Fibroblast of lung (primary cell): ENCODE measurements around the gene BCKDHB. TPM values are rescaled to one million over a fixed set of nuclear protein-coding genes. Genes with fewer than 3 reads are reported as not detected.

Source experiments
- DNase-seq, 2 donors: peaks; one replicate each; pipeline versions ENCODE4 v3.0.0 to v3.0.0-alpha.2; 2010; ENCODE audit warnings: low read depth in 2 of 2
- H2AFZ ChIP-seq: 2 replicates; pipeline ENCODE4 v1.5.1; 2012; ENCODE audit warnings: low read length, control low read depth, inconsistent platforms
- H3K27ac ChIP-seq: 2 replicates; pipeline ENCODE4 v1.5.1; 2011; ENCODE audit warnings: low read length, control low read depth; ENCODE audit not compliant: insufficient read depth
- H3K27me3 ChIP-seq: 2 replicates; pipeline ENCODE4 v1.5.1; 2011; ENCODE audit warnings: mild to moderate bottlenecking, low read length; ENCODE audit not compliant: control insufficient read depth, insufficient read depth
- H3K36me3 ChIP-seq: 2 replicates; pipeline ENCODE4 v1.5.1; 2011; ENCODE audit warnings: low read length; ENCODE audit not compliant: control insufficient read depth, insufficient read depth
- H3K4me1 ChIP-seq: 2 replicates; pipeline ENCODE4 v1.5.1; 2011; ENCODE audit warnings: low read length; ENCODE audit not compliant: control insufficient read depth, insufficient read depth; ENCODE audit errors: extremely low read depth
- H3K4me2 ChIP-seq: 2 replicates; pipeline ENCODE4 v1.5.1; 2011; ENCODE audit warnings: low read length, control low read depth; ENCODE audit not compliant: insufficient read depth; ENCODE audit errors: extremely low read depth
- H3K4me3 ChIP-seq, 4 experiments: fragments of 200-600 bp in 1 of 4; sonication (generic) in 1 of 4; replicated peaks in 1 of 4; 2 replicates each; pipeline ENCODE4 v1.5.1; 2011 to 2016; ENCODE audit warnings: low read length in 4 of 4, low read depth in 3 of 4, mild to moderate bottlenecking in 3 of 4, control low read depth in 2 of 4, inconsistent platforms in 1 of 4, mixed read lengths in 1 of 4; ENCODE audit not compliant: insufficient read depth in 1 of 4; ENCODE audit errors: control extremely low read depth in 1 of 4
- H3K79me2 ChIP-seq: 2 replicates; pipeline ENCODE4 v1.5.1; 2012; ENCODE audit warnings: mild to moderate bottlenecking, low read length, inconsistent platforms; ENCODE audit not compliant: control insufficient read depth, insufficient read depth
- H3K9ac ChIP-seq: 2 replicates; pipeline ENCODE4 v1.5.1; 2011; ENCODE audit warnings: mild to moderate bottlenecking, low read length, control low read depth; ENCODE audit not compliant: insufficient read depth
- H3K9me3 ChIP-seq: 2 replicates; pipeline ENCODE4 v1.5.1; 2012; ENCODE audit warnings: low read depth, low read length; ENCODE audit not compliant: control insufficient read depth, insufficient read depth
- H4K20me1 ChIP-seq: 2 replicates; pipeline ENCODE4 v1.5.1; 2011; ENCODE audit warnings: low read length; ENCODE audit not compliant: control insufficient read depth, insufficient read depth; ENCODE audit errors: extremely low read depth
- EZH2 ChIP-seq: IDR thresholded peaks from 2 replicates; pipeline ENCODE4 v1.5.1; 2012; ENCODE audit warnings: low read length, control low read depth, mild to moderate bottlenecking; ENCODE audit errors: missing control alignments
- polyA plus RNA-seq, 2 donors: library from polyadenylated mRNA; depleted of rRNA in 1 of 2; stranded (reverse) in 1 of 2; unstranded in 1 of 2; fragments of >200 nt; gene quantifications; 2 replicates each; pipeline ENCODE4 v1.2.1, GENCODE V29; 2011 to 2012; ENCODE audit warnings: missing spikeins in 1 of 2
- total RNA-seq: library from RNA; depleted of rRNA; stranded (reverse); fragments of >200 nt; gene quantifications from 2 replicates; pipeline ENCODE4 v1.2.1, GENCODE V29; 2014
- TF ChIP-seq, protein P1 (sequence below), 2 donors: IDR thresholded peaks in 1 of 2; conservative IDR thresholded peaks in 1 of 2; 1 replicate in 1 of 2; 2 replicates in 1 of 2; pipeline ENCODE4 v1.5.1; 2011 to 2012; ENCODE audit warnings: low read length in 2 of 2, control low read depth in 1 of 2, inconsistent platforms in 1 of 2, low read depth in 1 of 2, mild to moderate bottlenecking in 1 of 2

Gene BCKDHB
- total and polyA plus RNA-seq, 2 donors (not counting 1 experiment from before 2014, with no cell fraction given) = 8.3 to 16.2 TPM

DNA sequence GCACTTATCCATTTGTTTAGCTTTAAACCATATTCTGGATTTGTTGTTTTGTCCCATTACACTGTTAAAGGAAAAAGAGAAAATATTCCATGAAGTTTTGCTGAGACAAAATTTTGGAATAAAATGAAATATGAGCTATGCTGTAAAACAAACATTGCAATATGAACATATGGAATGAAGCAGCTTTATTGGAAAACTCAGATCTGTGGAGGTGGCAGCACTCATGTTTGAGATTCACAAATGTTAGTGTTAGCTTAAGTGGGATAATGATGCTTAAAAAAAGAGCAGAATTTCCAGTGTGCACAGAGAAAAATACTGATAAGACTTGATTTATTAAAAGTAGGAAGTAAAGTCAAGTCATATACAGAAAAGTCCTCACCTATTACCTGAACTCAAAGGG lies 196.2 kb downstream of the BCKDHB start:
- Histone ChIP-seq H3K4me3 (no peak overlapping the region), H3K27ac (no peak overlapping the region), H3K36me3 (no peaks in the 10 kb centered on the region), H3K27me3 (no peaks in the 10 kb centered on the region), H3K4me1 (no peaks in the 10 kb centered on the region), H3K9ac (no peak overlapping the region), H2AFZ (no peak overlapping the region), H4K20me1 (no peaks in the 10 kb centered on the region), H3K79me2 (no peaks in the 10 kb centered on the region), H3K4me2 (no peak overlapping the region), H3K9me3 (no peaks in the 10 kb centered on the region)
- TF ChIP-seq, protein P1, sequence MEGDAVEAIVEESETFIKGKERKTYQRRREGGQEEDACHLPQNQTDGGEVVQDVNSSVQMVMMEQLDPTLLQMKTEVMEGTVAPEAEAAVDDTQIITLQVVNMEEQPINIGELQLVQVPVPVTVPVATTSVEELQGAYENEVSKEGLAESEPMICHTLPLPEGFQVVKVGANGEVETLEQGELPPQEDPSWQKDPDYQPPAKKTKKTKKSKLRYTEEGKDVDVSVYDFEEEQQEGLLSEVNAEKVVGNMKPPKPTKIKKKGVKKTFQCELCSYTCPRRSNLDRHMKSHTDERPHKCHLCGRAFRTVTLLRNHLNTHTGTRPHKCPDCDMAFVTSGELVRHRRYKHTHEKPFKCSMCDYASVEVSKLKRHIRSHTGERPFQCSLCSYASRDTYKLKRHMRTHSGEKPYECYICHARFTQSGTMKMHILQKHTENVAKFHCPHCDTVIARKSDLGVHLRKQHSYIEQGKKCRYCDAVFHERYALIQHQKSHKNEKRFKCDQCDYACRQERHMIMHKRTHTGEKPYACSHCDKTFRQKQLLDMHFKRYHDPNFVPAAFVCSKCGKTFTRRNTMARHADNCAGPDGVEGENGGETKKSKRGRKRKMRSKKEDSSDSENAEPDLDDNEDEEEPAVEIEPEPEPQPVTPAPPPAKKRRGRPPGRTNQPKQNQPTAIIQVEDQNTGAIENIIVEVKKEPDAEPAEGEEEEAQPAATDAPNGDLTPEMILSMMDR (conservative IDR thresholded peaks at IDR 0.05 in 1 of 2, IDR thresholded peaks at IDR 0.05 in 1 of 2; ENCODE audit: low read depth in 1 of 2, low read length in 2 of 2) = no peak
- no peak for TF ChIP-seq EZH2
- no peak for DNase-seq

DNA sequence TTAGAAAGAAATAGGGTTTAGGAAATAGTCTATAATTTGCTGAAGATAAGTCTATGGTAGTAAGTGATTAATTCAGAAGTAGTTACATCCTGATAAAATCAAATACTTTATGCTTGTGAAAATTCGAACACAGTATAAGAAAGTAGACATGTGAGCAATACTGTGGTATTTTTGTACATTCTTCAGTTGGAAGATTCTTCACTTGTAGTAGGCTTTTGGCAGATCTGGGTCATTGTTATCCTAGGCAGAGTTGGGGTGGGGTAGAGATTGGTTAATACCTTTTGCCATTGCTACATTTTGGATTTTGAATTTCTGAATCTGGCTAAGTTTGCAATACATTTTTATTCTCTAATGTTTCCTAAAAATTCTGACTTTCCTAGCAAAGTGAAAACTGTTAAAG lies 197.5 kb downstream of the BCKDHB start:
- no peaks in the 10 kb centered on the region for H3K9me3 ChIP-seq
- peak in 1 of 2 donors; percentile 51 for DNase-seq
- H3K4me3 ChIP-seq = no peak overlapping the region

DNA sequence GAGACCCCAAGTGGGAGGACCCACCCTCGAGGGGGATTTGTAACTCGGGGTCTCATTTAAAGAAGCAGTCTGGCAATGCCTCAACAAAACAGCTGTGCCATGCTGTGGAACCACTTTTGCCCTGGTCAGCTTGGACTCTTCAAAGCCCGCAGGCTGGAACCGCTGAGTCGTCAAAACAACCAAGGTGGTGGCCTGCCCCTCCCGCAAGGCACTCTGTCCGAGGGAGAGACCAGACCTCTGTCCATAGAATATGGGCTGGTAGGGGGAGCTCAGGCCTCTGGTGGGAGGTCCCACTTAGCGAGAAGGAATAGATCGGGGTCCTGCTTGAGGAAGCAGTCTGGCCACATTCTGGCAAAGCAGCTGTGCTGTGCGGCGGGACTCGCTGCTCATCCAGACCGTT lies 208.1 kb downstream of the BCKDHB start:
- Histone ChIP-seq H3K79me2 (no peaks in the 10 kb centered on the region), H3K36me3 (no peaks in the 10 kb centered on the region), H3K4me2 (no peak overlapping the region), H2AFZ (no peak overlapping the region), H3K27ac (no peak overlapping the region), H3K27me3 (no peaks in the 10 kb centered on the region), H4K20me1 (no peaks in the 10 kb centered on the region), H3K4me1 (no peaks in the 10 kb centered on the region), H3K9me3 (no peaks in the 10 kb centered on the region), H3K4me3 (no peak overlapping the region), H3K9ac (no peak overlapping the region)
- no peak for DNase-seq
- TF ChIP-seq EZH2 = no peak
- TF ChIP-seq, protein P1 (conservative IDR thresholded peaks at IDR 0.05 in 1 of 2, IDR thresholded peaks at IDR 0.05 in 1 of 2; ENCODE audit: low read depth in 1 of 2, low read length in 2 of 2) = no peak

More for the DNA sequence above, 197.5 kb downstream of the BCKDHB start:
- H3K36me3 ChIP-seq = no peaks in the 10 kb centered on the region
- no peak overlapping the region for H3K9ac ChIP-seq
- no peaks in the 10 kb centered on the region for H4K20me1 ChIP-seq
- H3K4me1 ChIP-seq = no peaks in the 10 kb centered on the region
- H3K4me2 ChIP-seq = no peak overlapping the region
- H2AFZ ChIP-seq = no peak overlapping the region
- no peak for TF ChIP-seq EZH2
- TF ChIP-seq, protein P1 (conservative IDR thresholded peaks at IDR 0.05 in 1 of 2, IDR thresholded peaks at IDR 0.05 in 1 of 2; ENCODE audit: low read depth in 1 of 2, low read length in 2 of 2) = no peak
- H3K27me3 ChIP-seq = no peaks in the 10 kb centered on the region
- H3K79me2 ChIP-seq = no peaks in the 10 kb centered on the region
- H3K27ac ChIP-seq = no peak overlapping the region
